ENCODE results near the gene HDAC10.

HDAC10 gene

GRCh38 chr22:50269573-50269969, 18.5 kb upstream of the HDAC10 start:
- DNase-seq = peak; percentile 29

DNA sequence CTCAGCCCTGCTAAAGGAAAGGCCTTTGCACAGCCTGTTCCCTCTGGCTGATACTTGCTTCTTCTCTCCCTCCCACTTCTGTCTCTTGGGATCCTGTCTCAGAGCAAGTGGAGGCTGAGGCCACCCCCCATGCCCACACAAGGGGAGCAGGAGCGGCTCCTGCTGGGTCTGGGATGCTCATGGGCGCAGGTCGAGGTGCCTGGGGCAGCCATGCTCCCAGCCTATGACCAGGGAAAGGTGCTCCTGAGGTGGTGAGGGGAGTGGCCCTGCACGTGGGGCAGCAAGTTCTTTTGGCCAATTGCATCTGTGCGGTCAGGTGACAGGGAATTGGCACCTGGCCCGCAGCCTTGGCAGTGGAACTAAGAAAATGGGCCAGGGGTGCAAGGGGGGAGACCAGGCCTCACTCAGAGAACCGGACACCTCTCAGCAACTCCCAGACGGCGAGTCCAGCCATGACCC, 17.6 kb upstream of the HDAC10 start:
- peak; percentile 78 for DNase-seq

DNA sequence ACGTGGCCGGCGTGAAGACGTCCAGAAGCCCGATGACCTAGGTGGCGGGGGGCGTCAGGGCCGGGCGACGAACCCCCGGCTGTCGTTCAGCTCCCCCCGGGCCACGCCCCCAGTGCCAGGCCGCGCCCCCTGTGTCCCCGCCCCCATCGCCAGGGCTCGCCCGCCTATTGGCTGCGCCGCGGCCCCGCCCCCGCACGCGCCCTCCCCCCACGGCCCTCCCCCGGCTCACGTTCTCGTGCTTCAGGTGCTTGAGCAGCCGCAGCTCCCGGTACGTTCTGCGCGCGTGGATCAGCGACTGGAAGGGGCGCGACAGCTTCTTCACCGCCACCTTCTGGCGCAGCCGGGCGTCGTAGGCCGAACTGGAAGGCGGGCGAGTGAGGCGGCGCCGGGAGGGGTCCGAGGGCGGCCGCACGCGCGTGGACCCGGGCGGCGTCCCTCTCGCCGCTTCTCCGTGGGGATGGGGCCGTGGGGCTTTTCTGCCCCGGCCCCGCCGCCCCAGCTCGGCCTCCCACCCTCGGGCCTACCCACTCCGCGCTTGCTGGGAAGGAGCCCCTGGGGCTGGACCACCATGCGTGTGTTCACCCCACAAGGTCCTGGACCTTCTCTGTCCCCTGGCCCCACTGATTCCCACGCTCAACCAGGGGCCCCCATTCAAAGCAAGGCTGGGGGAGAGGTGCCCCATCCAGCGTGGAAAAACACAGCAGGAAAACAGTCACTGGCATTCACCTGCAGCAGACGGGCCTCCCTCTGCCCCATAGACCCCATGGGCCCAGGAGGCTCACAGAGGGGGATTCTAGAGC, 16.7 kb upstream of the HDAC10 start:
- DNase-seq = no peak

- no peak for DNase-seq
Observed at GRCh38 chr22:50266994-50267393, 15.9 kb upstream of the HDAC10 start.

DNA sequence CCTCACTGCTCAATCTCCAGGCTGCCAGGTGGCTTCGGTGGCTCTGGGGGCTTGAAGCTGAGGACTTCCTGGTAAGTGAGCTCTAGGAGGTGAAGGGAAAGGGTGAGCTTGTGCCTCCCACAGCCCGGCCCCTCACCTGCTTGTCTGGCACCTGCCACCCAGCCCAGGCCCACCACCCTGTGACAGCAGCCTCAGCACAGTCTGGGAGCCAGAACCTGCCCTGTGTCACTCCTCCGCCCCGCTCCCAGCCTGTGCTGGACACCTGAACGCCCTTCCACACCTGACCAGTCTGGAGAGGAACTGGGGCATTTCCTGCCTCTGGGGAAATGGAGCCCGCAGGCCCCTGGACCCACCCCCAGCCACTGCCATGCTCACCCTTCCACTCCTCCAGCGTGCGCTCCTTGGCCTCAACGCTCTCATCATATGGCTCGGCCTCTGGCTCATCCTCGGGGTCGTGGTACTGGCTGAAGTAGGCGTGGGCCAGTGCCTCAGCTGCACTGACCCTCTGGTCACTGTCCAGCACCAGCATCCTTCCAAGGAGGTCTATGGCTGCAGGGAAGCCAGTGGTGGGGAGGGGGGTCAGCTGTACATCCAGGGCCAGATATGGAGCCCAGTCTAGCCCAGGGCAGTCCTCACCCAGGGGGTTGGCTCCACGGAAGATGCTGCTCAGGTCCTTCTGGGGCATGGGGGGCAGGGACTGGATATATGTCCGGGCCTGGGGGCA, 14.0 kb upstream of the HDAC10 start:
- no peak for DNase-seq

- no peak for DNase-seq
Observed at GRCh38 chr22:50264104-50264745, 13.2 kb upstream of the HDAC10 start.

- no peak for DNase-seq
Observed at GRCh38 chr22:50262973-50263617, 12.0 kb upstream of the HDAC10 start.

DNA sequence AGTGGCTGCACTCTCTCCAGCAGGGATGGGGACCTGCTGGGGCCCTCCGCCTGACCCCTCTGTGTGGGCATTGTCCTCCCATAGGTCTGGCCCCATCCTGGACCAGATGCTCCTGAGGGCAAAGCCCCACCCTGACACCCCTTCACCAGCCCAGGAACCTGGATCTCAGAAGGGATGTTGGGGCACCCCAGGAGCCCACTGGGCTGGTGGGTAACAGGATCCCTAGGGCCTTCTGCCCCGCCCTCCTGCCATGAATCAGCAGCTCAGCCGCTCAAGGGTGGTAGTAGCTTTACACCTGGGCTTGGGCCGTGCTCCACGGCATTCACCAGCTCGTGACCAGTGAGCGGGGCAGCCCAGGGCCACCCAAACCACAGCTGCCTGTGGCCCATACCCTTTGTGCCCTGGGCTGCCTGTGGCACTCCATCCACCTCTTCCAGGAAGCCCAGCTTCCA, 11.4 kb upstream of the HDAC10 start:
- DNase-seq = peak; percentile 45

- peak; percentile 75 for DNase-seq
Observed at GRCh38 chr22:50261615-50262459, 10.8 kb upstream of the HDAC10 start, which contains the start of gene MAPK12. TSS of gene MAPK12 (minus strand) at chr22:50261683. CDS start at chr22:50261509, 174 bp downstream.

GRCh38 chr22:50260801-50261614, 9.9 kb upstream of the HDAC10 start:
- DNase-seq = peak; percentile 70

- DNase-seq = peak; percentile 27
Observed at GRCh38 chr22:50260434-50260800, 9.4 kb upstream of the HDAC10 start.

DNA sequence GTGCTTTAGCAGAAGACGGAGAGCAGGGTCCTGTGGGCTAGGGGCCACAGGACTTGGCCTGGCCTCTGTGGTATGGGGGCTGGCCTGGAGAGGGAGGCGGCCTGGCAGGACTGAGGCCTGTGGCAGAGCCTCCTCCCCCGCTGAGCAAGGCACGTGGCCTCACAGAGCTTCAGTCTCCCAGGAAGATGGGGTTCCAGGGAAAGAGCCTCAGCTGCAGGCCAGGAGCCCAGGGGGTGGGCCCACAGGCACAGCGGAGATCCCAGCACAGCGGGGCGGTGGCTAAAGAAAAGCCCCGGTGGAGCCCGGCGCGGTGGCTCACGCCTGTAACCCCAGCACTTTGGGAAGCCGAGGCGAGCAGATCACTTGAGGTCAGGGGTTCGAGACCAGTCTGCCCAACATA, 8.2 kb upstream of the HDAC10 start:
- no peak for DNase-seq

DNA sequence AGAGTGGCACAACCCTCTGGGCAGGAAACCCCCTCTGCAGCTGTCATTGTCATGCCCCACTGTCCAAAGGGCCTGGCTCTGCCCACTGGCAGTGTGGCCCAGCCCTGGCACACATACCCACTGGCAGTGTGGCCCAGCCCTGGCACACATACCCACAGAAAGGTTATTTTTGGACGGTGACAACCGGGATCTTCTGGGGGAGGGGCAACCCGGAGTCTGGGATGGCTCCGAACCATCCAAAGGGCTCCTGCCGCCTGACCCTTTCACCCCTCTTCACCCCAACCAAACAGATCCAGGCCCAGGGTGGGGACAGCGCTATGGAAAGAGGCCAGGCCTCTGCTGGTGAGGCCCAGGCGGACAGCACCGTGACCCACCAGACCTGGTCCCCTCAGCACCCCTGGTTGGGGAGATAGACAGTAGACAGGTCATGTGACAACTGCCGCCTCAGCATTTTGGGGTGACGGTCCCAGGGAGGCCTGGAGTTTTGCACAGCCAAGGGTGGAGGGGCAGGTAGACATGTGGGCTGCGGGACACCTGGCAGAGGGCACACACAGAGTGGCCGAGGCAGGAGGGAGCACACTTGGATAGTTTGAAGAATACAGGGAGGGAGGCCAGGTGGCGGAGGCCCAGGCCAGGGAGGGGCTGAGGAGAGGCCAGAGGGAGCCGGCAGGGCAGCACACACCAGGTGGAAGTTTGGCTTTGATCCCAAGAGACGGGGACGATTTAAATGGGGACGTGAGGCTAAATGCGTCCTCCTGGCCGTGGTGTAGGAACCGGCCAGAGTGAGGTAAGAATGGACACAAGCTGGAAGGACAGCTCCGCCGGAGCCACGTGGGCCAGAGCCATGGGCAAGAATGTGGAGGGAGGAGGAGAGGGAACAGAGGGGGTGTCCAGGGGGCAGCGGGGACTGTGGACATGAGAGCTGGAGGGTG, 7.6 kb upstream of the HDAC10 start:
- DNase-seq = no peak

- no peak for DNase-seq
Observed at GRCh38 chr22:50257451-50258360, 6.6 kb upstream of the HDAC10 start.

DNA sequence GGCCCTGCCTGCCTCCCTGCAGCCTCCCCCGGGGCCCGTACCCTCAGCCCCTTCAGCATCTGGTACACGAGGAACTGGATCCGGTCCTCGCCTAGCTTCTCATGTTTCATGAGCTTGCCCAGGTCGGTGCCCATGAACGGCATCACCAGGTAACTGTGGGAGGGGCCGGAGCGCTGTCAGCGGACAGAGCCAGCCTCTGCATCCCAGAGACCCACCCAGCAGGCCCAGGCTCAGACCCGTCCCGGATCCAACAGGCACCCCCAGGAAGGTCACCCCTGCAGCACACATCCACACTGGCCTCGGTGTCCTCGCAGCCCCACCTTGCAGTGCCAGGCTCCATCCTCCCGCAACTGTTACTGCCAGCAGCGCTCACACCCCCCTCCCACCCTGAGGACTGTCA, 6.0 kb upstream of the HDAC10 start:
- DNase-seq = no peak

DNA sequence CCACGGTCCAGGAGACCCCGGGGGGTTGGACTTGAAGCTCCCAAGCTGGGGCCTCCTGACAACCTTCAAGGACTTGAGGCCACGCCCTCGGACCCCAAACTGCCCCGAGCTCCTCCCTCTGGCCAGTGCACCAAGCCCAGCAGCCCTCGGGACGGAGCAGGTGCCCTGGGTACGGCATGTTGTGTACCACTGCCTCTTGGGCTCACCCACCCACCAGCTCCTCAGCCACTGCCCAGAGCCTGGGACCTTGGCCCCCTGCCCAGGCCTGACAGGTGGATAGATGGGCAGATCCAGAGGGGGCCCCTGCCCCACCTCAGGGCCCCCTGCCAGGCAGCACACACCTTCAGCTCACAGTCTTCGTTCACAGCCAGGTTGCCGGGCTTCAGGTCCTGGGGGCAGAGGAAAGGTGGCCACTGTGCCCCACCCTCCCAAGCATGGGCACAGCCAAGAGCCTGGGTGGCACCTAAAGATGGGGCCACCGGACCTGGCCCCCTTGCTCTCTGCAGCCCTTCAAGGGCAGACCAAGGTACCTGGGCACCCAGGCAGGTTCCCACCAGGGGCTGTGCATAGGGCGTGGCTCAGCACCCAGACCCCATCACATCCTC, 5.3 kb upstream of the HDAC10 start:
- DNase-seq = no peak

DNA sequence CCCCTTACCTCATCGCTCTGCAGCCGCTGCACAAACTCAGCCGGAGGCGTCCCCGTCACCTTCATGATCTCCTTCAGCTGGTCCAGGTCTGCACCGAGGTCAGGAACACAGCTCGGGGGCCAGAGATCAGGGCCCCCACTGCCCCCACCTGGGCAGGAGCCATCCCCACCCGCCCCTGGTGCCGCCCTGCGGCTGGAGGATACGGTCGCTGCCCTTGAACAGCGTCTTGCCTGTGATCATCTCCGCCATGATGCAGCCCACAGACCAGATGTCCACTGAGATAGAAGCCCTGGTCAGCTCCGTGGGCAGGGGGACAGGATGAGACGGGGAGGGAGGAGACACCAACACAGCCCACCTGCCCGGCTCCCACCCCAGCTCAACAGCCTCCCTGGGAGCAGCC, 4.5 kb upstream of the HDAC10 start:
- DNase-seq = no peak

GRCh38 chr22:50255099-50255498, 4.0 kb upstream of the HDAC10 start:
- DNase-seq = no peak

- DNase-seq = no peak
Observed at GRCh38 chr22:50253941-50254340, 2.9 kb upstream of the HDAC10 start.
